ENCODE measurements around the gene CALML5. TPM values are rescaled to one million over a fixed set of nuclear protein-coding genes. Genes with fewer than 3 reads are reported as not detected.

CALML5 gene
- total RNA-seq, 1 experiment from 2014 or later: not detected

- Histone ChIP-seq H3K36me3 (ENCODE audit: low read depth, low read length) (no peaks in the 10 kb centered on the region), H3K9me2 (replicated peaks; ENCODE audit: low read length) (no peaks in the 10 kb centered on the region), H4K20me1 (ENCODE audit: low read length) (no peaks in the 10 kb centered on the region), H3K9ac (ENCODE audit: low read length) (no peak overlapping the region), H3K27ac (ENCODE audit: low read length) (no peak overlapping the region), H3F3A (ENCODE audit: low read length, unreplicated experiment) (no peaks in the 10 kb centered on the region), H3K4me2 (ENCODE audit: low read length) (no peak overlapping the region), H3K4me1 (ENCODE audit: insufficient read depth, low read length) (peaks cover 23% of the 10 kb centered on the region), H3K79me2 (ENCODE audit: low read length) (no peaks in the 10 kb centered on the region), H3K4me3 (ENCODE audit: low read length) (no peak overlapping the region), H2AFZ (ENCODE audit: low read length) (no peak overlapping the region), H3K9me3 (ENCODE audit: low read length) (no peaks in the 10 kb centered on the region), H3K27me3 (ENCODE audit: low read length) (no peaks in the 10 kb centered on the region)
- intact Hi-C loops (cut with micrococcal nuclease): no loop called here
- ATAC-seq (no peak), DNase-seq (no peak)
- BruUV-seq (replicated peaks): no TSS peak
- ChIA-PET POLR2A (ENCODE audit: unreplicated experiment) (no interaction called here), CTCF (no interaction called here)
- no peak for TF ChIP-seq EZH2phosphoT487 (IDR thresholded peaks at IDR 0.05; ENCODE audit: borderline replicate concordance, low read length)
- TF ChIP-seq CTCF (conservative IDR thresholded peaks at IDR 0.05; ENCODE audit: low read depth, low read length): no peak
- no peak for TF ChIP-seq EZH2 (IDR thresholded peaks at IDR 0.05; ENCODE audit: low read length, unreplicated experiment)
These were observed 8.5 kb downstream of the CALML5 start for GRCh38 chr10:5490698-5491464.

- intact Hi-C loops (cut with micrococcal nuclease): no loop called here
- Histone ChIP-seq H3K27ac (ENCODE audit: low read length) (no peak overlapping the region), H2AFZ (ENCODE audit: low read length) (no peak overlapping the region), H3K9me3 (ENCODE audit: low read length) (no peaks in the 10 kb centered on the region), H3K4me2 (ENCODE audit: low read length) (no peak overlapping the region), H3K4me1 (ENCODE audit: insufficient read depth, low read length) (peaks cover 23% of the 10 kb centered on the region), H4K20me1 (ENCODE audit: low read length) (no peaks in the 10 kb centered on the region), H3K36me3 (ENCODE audit: low read depth, low read length) (no peaks in the 10 kb centered on the region), H3K79me2 (ENCODE audit: low read length) (no peaks in the 10 kb centered on the region), H3K9ac (ENCODE audit: low read length) (no peak overlapping the region), H3F3A (ENCODE audit: low read length, unreplicated experiment) (no peaks in the 10 kb centered on the region), H3K4me3 (ENCODE audit: low read length) (no peak overlapping the region), H3K27me3 (ENCODE audit: low read length) (no peaks in the 10 kb centered on the region), H3K9me2 (replicated peaks; ENCODE audit: low read length) (no peaks in the 10 kb centered on the region)
- TF ChIP-seq CTCF (conservative IDR thresholded peaks at IDR 0.05; ENCODE audit: low read depth, low read length) (no peak), EZH2phosphoT487 (IDR thresholded peaks at IDR 0.05; ENCODE audit: borderline replicate concordance, low read length) (no peak), EZH2 (IDR thresholded peaks at IDR 0.05; ENCODE audit: low read length, unreplicated experiment) (no peak)
- BruUV-seq (replicated peaks): no TSS peak
- CTCF ChIA-PET: no interaction called here
- no peak for DNase-seq
- ATAC-seq: no peak
- POLR2A ChIA-PET (ENCODE audit: unreplicated experiment): no interaction called here
These were observed 9.3 kb downstream of the CALML5 start for GRCh38 chr10:5490032-5490431.
